ENCODE results near the gene BTG1.
"Not testable (repeated sequence)": the region's sequence is repeated elsewhere in the genome, so short reads cannot be mapped to it uniquely, and the experiment has no call there.

Gene BTG1

DNA sequence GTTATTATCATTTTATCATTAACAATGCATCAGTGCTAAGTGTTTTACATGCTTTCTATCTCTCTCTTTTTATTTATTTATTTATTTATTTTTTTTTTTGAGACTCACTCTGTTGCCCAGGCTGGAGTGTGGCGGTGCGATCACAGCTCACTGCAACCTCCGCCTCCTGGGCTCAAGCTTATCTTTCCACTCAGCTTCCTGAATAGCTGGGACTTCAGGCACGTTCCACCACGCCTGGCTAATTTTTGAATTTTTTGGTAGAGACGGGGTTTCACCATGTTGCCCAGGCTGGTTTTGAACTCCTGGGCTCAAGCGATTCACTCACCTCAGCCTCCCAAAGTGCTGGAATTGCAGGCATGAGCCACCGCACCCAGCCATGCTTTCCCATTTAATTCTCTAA lies 3.9 kb upstream of the BTG1 start:
- no peak for DNase-seq (ENCODE audit: low spot score)

DNA sequence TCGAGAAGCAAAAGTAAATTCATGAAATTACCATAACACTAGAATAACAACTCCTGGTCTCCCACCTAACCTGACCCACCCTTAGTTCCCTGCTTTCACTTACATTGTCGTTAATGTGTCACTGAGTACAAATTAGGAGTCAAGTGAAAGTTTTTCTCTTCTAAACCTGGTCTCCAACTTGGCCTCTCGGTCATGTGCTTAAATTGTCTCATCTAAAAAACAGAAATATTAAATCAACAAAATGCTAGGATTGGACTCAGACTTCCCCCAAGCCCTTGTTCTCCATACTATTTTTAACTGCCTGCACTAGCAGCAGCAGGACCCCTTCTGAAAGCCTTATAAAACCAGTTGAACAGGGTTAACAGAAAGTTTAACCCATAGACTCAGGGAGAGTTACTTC lies 1.8 kb upstream of the BTG1 start:
- DNase-seq (ENCODE audit: low spot score) = no peak

DNA sequence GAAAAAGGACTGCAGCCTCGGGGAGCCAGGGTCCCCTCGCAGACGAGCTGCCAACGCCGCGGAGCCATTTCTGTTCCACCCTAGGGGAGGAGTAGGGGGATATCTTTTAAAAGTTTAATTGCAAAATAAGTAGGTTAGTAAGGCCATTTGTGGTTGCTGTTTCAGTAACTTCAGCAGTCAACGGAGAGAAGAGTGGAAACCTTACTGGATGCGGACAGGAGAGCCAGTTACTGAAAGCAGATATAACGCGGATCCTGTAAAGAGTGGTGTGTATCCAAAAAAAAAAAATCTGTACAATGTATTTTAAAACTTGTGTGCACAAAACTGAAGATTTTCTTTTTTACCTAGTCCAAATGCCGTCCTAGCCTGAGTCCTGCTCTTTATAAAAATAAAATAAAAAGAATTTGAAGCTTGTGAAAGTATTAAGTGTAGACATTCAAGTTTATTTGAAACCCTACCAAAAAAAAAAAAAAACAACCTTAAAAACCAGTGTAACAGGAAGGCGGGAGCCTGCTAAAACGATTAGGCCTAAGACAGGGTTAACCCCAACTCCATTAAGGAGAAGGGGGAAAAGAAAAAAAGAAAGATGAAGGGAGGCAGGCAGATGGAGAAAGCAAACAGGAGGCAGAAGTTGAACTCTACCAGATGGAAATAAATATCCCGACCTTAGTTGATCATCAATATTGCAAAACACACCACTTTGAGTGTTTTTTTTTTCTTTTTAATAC lies 1.0 kb upstream of the BTG1 start:
- DNase-seq (ENCODE audit: low spot score) = no peak

DNA sequence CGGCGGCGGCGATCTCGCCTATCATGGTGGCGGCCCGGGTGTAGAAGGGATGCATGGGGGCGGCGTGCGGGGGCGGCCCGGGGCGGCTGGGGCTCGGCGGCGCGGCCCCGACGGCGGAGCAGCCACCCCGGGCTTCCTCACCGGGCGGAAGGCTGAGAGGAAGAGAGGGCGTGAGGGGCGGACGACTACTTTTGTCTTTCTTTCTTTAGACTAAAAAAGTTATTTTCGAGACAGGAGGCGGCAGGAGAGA lies 240 bp downstream of the BTG1 start:
- DNase-seq (ENCODE audit: low spot score) = peak; percentile 22

DNA sequence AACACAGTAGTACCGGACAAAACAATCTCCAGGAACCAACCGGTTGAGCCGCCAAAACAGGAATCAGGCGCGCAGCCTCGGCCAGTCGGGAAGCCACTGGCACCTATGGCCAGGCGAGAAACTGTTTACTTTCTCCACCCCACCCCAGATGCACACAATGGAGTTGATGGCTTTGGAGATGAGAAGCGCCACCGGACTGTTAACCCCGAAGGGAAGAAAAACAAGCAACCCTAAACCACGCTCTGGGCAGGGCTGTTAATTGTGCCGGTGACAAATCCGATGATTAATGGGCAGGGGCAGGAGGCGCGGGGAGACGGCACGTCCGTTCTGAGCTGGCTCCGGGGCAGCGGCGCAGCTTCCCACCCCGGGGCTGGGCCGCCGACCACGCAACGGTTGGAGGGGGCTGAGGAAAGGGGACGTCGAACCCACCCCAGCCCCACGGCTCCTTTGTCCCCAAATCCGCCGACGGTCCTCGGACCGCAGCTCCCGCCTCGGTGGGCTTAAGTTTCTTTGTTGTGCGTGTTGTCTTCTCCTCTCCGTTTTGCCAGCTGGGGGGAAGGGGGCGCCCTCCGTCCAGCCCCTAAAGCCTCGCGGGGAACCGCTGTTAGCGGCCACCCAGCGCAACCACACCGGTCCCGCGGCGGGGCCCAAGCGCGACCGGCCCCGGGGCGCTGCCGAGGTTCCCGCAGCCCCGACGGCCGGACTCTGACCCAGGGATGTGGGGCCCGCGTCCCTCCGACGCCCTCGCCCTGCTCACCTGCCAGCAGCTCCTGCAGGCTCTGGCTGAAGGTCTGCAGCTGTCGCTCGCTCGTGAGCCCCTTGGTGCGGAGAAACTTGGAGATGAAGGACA lies 790 bp downstream of the BTG1 start:
- peak; percentile 14 for DNase-seq (ENCODE audit: low spot score)

DNA sequence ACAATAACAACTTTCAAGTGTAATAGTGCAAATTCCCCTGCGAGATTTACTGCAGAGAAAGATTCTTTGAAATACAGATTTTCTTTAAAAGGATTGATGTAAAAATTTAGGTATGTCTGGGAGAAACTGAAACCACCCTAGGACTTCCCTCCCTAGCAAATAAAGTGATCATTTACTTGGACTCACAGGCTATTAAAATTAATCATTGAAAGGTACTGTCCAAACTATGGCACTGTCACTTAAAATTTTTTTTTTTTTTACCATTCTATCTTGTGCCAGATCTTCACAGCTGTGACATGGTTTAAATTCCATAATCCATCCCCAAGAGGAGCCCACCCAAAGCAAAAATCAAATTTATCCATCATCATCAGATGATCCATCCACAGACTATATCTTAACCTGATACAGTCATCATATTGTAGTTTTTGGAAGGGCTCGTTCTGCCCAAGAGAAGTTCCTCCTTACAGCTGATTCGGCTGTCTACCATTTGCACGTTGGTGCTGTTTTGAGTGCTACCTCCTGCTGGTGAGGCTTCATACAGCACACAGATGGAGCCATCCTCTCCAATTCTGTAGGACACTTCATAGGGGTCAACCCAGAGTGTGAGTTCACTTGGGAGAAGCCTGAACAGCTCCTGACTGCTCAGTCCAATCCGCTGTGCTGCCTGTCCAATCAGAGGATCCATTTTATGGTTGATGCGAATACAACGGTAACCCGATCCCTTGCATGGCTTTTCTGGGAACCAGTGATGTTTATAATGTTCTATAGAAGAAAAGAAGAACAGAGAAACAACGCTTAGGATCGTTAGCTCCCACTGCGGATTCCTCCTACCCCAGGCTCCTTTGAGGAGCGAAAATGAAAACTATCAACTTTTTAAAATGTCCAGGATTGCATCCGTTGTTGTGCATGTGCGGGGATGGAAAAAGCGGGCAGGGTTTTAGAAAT lies 1.7 kb downstream of the BTG1 start:
- DNase-seq (ENCODE audit: low spot score) = peak; percentile 43

DNA sequence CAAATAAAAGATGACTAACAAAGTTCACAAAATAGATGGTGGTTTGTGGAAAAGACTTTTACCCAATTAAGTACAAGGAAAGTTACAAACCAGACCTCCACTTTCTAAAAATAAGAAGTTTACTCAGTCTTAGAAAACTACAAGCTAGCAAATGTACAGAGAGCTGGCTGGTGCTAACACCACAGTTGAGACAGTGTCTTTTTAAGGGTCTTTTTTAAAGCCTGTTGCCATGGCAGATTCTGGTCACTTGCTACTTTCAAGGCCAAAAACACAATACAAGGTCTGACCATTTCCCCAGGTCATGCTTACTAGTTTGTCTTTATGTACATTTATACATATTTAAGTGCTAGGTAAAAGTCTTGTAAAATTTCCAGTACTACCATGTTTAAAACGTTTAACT lies 2.4 kb downstream of the BTG1 start:
- no peak for DNase-seq (ENCODE audit: low spot score)

DNA sequence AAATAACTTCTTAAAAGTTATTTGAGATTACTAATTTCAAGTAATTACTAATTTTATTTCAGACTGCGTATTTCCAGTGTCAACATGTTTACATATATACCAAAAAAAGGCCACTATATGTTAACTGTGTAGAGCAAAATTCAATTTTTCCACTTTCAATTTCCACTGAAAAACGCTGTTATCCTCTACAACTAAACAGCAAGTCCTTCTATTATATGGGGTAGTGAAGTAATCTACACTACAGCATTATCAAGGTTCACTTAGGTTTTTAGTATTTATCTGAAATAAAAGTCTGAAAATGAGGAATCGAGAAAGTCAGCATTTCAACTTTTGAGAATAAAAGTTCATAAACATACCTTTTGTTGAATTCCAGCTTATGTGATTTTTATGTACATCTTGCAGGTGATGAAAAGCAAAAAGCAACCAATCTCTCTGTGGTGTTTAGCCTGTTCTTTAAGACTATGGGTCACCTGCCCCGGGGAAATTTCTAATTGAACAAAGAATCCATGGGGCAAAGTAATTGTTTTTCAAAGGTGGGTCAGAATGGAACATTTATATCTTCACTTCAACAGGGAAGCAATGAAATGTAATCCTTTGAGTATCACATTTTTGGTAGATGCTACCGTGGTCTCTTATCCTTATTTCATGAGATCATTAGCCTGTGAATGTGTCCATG lies 3.3 kb downstream of the BTG1 start:
- no peak for DNase-seq (ENCODE audit: low spot score)

DNA sequence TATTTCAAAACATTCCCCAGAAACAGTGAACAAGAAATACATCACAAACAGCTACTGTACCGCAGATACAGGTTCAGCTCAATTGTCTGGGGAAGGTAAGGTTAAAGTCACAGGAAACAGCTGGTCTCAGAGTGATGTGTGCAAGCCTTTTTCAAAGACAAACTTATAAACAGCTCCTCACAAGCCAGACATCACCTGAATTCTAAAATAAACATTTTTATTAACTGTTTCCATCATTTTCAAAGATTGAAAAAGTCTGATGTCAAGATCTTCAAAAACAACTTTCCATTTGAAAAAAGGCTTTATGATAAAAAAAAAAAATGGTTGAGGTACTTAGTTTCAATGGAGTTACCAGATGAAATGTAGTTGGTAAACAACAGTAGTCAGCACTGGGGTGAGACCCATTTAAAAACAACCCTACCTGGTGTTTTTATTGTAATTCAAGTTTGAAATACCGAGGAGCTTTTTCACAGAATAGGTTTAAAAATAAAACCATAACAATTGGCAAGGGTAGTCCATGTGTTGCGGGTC lies 4.0 kb downstream of the BTG1 start:
- DNase-seq (ENCODE audit: low spot score) = no peak

DNA sequence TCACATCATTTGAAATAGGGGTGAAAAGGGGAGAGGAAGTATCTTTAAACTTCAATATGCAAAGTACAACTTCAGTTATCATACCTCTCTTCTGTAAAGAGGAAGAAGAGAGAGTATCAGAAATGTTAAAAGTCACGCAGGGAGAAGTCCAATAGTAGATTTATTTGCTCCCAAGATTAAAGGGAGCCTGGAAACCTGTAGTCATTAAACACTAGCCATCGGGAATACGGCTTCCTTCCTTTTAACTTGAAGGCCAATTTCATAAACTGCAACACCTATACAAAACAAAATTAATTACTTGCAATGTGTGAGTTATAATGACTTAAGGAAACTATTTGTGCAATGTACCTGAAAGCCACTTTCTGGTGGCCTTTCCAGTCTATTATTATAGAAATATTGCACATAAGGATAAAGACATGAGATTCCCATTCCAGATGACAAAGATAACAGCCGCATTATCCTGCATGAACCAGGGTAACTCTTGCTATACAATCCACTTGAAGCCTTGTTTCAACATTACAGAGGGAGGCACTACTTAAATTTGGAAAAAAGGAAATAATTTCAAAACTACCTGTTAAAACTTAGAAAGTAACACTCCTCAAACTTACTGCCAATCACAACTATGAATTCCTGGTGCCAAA lies 4.6 kb downstream of the BTG1 start:
- DNase-seq (ENCODE audit: low spot score) = no peak

DNA sequence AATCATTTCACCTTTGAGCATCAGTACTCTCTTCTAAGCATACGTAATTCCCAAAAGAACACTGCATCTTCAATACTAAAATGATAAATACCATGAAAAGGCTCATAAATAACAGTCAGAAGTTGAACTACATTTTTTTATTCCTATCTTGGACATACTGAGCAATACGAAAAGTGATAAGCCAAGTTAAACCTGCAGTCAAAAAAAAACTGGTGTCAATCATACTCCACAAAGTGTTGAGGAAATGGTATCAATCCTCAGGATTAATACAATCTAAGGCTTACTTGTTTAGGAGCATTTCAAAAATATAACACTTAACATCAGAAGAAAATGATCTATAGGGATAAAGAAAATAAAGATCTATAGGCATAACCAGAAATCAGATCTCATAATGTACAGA lies 5.5 kb downstream of the BTG1 start:
- no peak for DNase-seq (ENCODE audit: low spot score)

DNA sequence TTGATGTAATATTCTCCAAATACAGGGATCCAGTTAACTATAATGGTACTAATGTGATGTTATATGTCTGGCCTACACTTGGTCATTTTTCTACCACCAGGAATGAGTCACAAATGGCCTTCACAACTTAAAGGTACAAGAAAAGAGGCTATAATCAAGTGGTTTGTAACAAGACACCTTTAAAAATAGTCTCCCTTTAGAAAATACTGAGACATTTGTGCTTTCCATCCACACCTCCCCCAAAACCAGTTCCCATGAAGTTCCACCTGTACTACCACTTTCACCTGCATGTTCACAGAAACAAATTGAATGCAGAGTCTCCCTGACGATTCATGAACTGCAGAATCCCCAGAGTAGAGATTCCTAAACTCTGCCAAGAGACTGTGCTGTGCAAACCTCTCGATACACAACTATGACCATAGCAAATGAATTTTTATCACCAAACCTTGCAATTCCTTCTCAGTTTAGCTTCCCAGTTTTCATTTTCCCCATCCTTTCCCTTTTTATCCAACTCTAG lies 6.0 kb downstream of the BTG1 start:
- no peak for DNase-seq (ENCODE audit: low spot score)

DNA sequence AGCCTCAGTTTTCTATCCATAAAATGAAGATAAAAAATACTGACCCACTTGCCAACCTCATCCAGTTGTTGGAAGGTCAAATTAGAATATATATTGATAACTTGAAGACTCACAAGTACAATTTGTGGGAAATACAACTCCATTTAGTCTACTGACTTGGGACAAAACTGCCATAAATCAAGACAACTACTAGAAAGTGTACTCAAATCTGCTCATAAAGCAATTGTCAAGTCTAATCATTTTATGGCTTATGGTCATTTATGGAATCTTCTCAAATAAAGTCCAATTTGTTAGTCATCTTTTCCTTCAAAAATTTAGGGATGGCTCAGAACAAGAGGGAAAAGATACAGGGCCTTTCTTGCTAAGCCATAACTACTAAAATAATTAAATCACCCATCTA lies 7.0 kb downstream of the BTG1 start:
- DNase-seq (ENCODE audit: low spot score) = no peak

DNA sequence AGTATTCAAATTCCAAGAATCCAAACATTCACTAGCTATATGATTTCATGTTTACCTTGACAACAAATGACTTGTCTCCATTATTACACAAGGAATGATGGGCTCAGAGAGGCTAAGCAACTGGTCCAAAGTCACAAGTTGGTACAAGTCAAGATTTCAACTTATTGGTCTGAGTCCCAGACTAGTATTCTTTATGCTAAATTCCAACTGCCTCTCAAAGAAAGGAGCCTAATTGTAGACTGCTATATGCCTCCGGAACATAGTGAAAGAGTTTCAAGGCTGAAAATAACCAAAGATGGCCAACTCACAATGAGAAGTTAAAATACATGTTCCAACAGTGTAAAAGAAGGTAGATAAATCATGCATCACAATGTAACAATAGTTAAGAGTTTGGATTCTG lies 7.5 kb downstream of the BTG1 start:
- DNase-seq (ENCODE audit: low spot score) = no peak

DNA sequence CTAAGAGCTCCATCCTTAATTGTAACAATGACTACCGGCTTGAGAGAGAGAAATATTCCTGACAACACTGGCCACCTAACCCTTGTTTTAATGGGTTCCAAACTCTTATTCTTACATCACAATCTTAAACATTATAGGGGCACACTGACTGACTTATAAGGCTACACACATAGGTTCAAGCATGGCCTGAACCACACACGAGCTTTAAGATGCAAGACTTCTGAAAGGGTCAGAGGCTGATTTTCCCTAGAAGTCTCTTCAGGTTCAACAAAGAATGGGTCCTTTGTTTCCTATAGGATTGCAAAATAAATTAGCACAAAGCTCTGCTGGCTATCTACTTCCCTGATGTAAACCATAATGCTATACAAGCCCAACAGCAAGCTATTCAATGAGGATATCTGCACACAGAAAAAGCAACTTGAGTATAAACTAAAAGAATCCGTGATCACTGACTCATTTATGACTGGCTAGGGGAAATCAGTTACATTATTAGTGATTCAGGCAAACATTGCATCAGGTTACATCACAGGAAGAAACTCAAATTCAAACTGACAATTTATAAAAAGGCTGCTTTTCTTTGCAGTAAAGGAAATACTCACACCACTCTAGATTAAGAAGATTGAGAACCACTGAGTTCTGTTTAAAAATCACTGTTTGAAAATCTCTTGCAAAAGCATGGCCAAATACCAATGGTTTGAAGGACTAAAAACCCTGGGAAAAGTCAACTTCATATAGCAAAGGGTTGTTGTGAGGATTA lies 8.5 kb downstream of the BTG1 start:
- no peak for DNase-seq (ENCODE audit: low spot score)

DNA sequence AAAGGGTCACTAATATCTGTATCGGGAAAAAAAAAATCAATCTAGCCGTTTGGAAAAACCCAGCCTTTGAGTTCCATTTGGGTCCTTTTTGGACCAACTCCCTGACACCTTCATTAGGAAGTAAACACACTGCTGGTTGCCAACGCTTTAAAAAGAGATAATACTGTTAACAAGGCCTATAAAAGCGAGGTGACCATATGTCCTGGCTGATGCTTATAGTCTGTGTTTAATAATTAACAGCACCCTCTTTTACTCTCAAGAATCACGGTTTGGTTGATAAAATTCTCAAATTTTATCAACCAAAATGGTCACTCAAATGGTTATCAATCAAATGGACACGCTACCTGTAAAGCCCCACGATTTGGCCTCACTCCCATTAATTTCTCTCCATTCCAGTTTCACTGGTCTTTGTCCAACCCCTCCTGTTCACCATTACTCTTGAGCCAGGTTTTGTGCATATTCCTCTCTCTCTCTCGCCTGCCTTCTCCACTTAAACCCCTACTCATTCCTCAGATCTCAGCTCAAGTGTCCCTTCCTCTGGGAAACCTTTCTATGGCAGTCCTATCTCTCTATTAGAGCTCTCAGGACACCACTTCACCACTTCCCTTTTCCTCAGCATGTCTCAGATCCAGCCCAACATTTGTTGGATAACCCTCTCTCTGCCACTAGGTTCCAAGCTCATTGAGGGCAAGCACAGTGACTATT lies 9.5 kb downstream of the BTG1 start:
- DNase-seq (ENCODE audit: low spot score) = no peak

DNA sequence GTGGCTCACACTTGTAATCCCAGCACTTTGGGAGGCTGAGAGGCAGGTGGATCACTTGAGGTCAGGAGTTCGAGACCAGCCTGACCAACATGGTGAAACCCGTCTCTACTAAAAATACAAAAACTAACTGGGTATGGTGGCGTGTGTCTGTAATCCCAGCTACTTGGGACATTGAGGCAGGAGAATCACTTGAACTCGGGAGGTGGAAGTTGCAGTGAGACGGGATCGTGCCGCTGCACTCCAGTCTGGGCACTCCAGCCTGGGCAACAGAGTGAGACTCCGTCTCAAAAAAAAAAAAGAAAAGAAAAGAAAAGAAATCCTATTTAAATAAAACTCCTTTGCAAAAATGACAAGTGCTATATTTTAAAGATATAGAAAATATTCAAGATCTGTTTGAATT lies 10.1 kb downstream of the BTG1 start:
- not testable (repeated sequence) for DNase-seq (ENCODE audit: low spot score)

DNA sequence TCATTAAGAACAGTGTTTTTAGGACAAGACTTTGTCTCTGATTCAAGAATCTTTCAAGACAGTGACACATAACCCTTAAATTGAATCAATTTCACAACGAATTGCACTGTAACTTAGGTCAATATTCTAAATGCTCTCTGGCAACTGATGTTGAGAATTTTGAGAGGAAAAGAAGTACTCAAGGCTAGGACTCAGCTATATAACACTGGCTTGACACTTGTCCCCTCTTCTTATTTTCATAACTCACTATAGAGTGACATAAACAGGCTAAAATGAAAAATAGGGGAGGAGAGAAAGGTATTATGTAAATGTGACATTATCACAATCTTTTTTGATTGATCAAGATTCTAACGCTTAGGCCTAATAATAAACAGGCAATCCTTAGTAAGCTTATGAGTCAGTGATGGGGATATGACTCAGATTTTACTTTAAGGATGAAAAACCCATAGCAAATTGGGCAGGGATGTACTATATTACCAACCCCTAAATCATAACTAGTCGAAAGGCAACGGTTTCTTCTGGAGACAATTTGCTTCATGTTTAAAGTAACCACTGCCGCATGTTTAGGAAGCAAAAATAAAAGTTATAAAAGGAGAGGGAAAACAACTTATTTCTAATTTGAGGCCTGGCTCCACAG lies 10.9 kb downstream of the BTG1 start:
- DNase-seq (ENCODE audit: low spot score) = no peak

Data from germinal center (tissue), 1 donor.